ENCODE results near the gene SCGB1D1. TPM values are rescaled to one million over a fixed set of nuclear protein-coding genes. Genes with fewer than 3 reads are reported as not detected.
A peak's percentile ranks its signal among the peaks of the same experiment; 100 is the strongest.
"Not testable (repeated sequence)": the region's sequence is repeated elsewhere in the genome, so short reads cannot be mapped to it uniquely, and the experiment has no call there.

The SCGB1D1 gene
- total RNA-seq, 1 experiment from 2014 or later = not detected

GRCh38 chr11:62195945-62196344 lies 5.9 kb downstream of the SCGB1D1 start:
- BruUV-seq (replicated peaks) = no TSS peak
- CTCF ChIA-PET = no interaction called here
- Histone ChIP-seq H2AFZ (no peak overlapping the region), H3K27me3 (ENCODE audit: insufficient read depth, low read depth) (peaks cover 91% of the 10 kb centered on the region), H3K9me2 (ENCODE audit: insufficient read depth) (no peaks in the 10 kb centered on the region), H3K36me3 (ENCODE audit: low read depth) (no peaks in the 10 kb centered on the region), H3K4me2 (no peak overlapping the region), H3K27ac (no peak overlapping the region), H3K79me2 (ENCODE audit: low read depth) (no peaks in the 10 kb centered on the region), H4K20me1 (ENCODE audit: insufficient read depth) (no peaks in the 10 kb centered on the region), H3K4me3 (no peak overlapping the region), H3K4me1 (replicated peaks; ENCODE audit: insufficient read depth) (no peaks in the 10 kb centered on the region), H3F3A (ENCODE audit: insufficient read depth, low read depth) (no peaks in the 10 kb centered on the region), H3K9me3 (ENCODE audit: insufficient read depth, low read depth) (no peaks in the 10 kb centered on the region)
- POLR2A ChIA-PET (ENCODE audit: unreplicated experiment) = no interaction called here
- no peak for DNase-seq
- TF ChIP-seq EZH2 (IDR thresholded peaks at IDR 0.05; ENCODE audit: low read depth) = no peak
- TF ChIP-seq CTCF (conservative IDR thresholded peaks at IDR 0.05) = no peak
- intact Hi-C loops (cut with micrococcal nuclease; ENCODE audit: unreplicated experiment) = no loop called here

- H3K4me3 ChIP-seq; H3K4me1 ChIP-seq (replicated peaks; ENCODE audit: insufficient read depth); H2AFZ ChIP-seq; H3K36me3 ChIP-seq (ENCODE audit: low read depth); H3K27ac ChIP-seq; H3K4me2 ChIP-seq; POLR2A ChIA-PET (ENCODE audit: unreplicated experiment); H3K79me2 ChIP-seq (ENCODE audit: low read depth); DNase-seq; CTCF ChIA-PET; intact Hi-C loops (cut with micrococcal nuclease; ENCODE audit: unreplicated experiment); H4K20me1 ChIP-seq (ENCODE audit: insufficient read depth); BruUV-seq (replicated peaks); H3F3A ChIP-seq (ENCODE audit: insufficient read depth, low read depth); H3K9me2 ChIP-seq (ENCODE audit: insufficient read depth); H3K9me3 ChIP-seq (ENCODE audit: insufficient read depth, low read depth): not testable (repeated sequence)
- H3K27me3 ChIP-seq (ENCODE audit: insufficient read depth, low read depth) = peaks cover 91% of the 10 kb centered on the region
Observed at GRCh38 chr11:62197400-62197799, 7.4 kb downstream of the SCGB1D1 start.

- no peaks in the 10 kb centered on the region for H3K4me1 ChIP-seq (replicated peaks; ENCODE audit: insufficient read depth)
- BruUV-seq (replicated peaks) = no TSS peak
Observed at GRCh38 chr11:62201376-62201775, 11.4 kb downstream of the SCGB1D1 start.

More at GRCh38 chr11:62201376-62201775, 11.4 kb downstream of the SCGB1D1 start:
- H3K9me3 ChIP-seq (ENCODE audit: insufficient read depth, low read depth) = no peaks in the 10 kb centered on the region
- H3F3A ChIP-seq (ENCODE audit: insufficient read depth, low read depth) = no peaks in the 10 kb centered on the region
- TF ChIP-seq EZH2 (IDR thresholded peaks at IDR 0.05; ENCODE audit: low read depth) (no peak), CTCF (conservative IDR thresholded peaks at IDR 0.05) (no peak)
- no peaks in the 10 kb centered on the region for H3K79me2 ChIP-seq (ENCODE audit: low read depth)
- H2AFZ ChIP-seq = no peak overlapping the region
- H3K4me3 ChIP-seq = no peak overlapping the region
- intact Hi-C loops (cut with micrococcal nuclease; ENCODE audit: unreplicated experiment) = no loop called here
- no peaks in the 10 kb centered on the region for H4K20me1 ChIP-seq (ENCODE audit: insufficient read depth)
- H3K9me2 ChIP-seq (ENCODE audit: insufficient read depth) = no peaks in the 10 kb centered on the region
- H3K27ac ChIP-seq = no peak overlapping the region
- no peak overlapping the region for H3K4me2 ChIP-seq
- CTCF ChIA-PET = no interaction called here
- peak; percentile 23 to 43 for DNase-seq
- POLR2A ChIA-PET (ENCODE audit: unreplicated experiment) = no interaction called here
- H3K27me3 ChIP-seq (ENCODE audit: insufficient read depth, low read depth) = peaks cover 98% of the 10 kb centered on the region
- no peaks in the 10 kb centered on the region for H3K36me3 ChIP-seq (ENCODE audit: low read depth)
